ENCODE results near the gene TBC1D22A.

The TBC1D22A gene

DNA sequence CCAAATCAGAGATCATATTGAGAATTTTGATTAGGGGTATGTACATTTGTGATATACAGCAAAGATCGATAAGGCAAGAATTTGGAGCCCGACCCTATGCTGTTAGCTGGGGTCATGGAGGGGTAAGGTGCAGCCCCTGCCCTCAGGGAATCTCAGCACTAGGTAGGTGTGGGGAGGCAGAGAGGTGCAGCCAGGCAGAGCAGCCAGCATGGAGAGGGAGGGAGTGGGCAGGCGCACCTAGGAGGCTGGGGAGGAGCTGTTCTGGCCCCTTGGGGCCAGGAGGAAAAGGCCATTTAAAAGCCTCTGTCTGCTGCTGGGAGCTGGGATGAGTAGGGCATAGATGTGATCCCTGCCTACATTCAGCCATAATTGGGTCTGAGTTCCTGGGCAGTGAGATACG lies 293.0 kb downstream of the TBC1D22A start:
- H3K27me3 ChIP-seq (ENCODE audit: insufficient read depth, low read depth, severe bottlenecking): no peaks in the 10 kb centered on the region
- TF ChIP-seq, protein P1, sequence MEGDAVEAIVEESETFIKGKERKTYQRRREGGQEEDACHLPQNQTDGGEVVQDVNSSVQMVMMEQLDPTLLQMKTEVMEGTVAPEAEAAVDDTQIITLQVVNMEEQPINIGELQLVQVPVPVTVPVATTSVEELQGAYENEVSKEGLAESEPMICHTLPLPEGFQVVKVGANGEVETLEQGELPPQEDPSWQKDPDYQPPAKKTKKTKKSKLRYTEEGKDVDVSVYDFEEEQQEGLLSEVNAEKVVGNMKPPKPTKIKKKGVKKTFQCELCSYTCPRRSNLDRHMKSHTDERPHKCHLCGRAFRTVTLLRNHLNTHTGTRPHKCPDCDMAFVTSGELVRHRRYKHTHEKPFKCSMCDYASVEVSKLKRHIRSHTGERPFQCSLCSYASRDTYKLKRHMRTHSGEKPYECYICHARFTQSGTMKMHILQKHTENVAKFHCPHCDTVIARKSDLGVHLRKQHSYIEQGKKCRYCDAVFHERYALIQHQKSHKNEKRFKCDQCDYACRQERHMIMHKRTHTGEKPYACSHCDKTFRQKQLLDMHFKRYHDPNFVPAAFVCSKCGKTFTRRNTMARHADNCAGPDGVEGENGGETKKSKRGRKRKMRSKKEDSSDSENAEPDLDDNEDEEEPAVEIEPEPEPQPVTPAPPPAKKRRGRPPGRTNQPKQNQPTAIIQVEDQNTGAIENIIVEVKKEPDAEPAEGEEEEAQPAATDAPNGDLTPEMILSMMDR (IDR thresholded peaks at IDR 0.05; ENCODE audit: low read depth, low read length): no peak

DNA sequence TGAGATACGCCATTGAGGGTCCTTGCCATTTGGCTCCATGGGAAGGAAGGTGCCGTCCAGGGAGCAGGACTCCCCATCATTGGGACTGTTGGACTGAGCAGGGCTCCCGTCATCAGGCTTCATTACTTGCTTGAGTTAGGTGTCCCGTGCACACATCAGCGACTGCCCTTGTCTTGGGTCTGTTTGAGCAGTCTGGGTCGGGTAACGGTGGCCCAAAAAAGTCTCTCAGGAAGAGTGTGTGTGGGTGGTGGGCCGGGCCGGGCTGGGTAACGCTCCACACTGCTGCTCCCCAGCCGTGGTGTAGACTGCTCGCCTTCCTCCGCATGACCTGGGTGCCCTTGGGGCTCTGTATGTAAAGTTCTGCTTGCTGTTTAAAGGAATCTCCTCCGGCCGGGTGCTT lies 293.5 kb downstream of the TBC1D22A start:
- H3K4me3 ChIP-seq (ENCODE audit: low read depth, low read length): no peak overlapping the region
- no peaks in the 10 kb centered on the region for H3K27me3 ChIP-seq (ENCODE audit: insufficient read depth, low read depth, severe bottlenecking)
- H3K9me3 ChIP-seq (ENCODE audit: severe bottlenecking): no peaks in the 10 kb centered on the region
- TF ChIP-seq, protein P1 (IDR thresholded peaks at IDR 0.05; ENCODE audit: low read depth, low read length): no peak
- no peak for DNase-seq
- no peaks in the 10 kb centered on the region for H3K36me3 ChIP-seq
- no peak overlapping the region for H3K27ac ChIP-seq

More for the DNA sequence above, 293.0 kb downstream of the TBC1D22A start:
- no peak overlapping the region for H3K4me3 ChIP-seq (ENCODE audit: low read depth, low read length)
- H3K27ac ChIP-seq: no peak overlapping the region
- no peaks in the 10 kb centered on the region for H3K36me3 ChIP-seq
- DNase-seq: no peak
- no peaks in the 10 kb centered on the region for H3K9me3 ChIP-seq (ENCODE audit: severe bottlenecking)

- no peak overlapping the region for H3K27ac ChIP-seq
- no peaks in the 10 kb centered on the region for H3K36me3 ChIP-seq
- H3K27me3 ChIP-seq (ENCODE audit: insufficient read depth, low read depth, severe bottlenecking): no peaks in the 10 kb centered on the region
- no peak for DNase-seq
- TF ChIP-seq, protein P1 (IDR thresholded peaks at IDR 0.05; ENCODE audit: low read depth, low read length): no peak
- no peak overlapping the region for H3K4me3 ChIP-seq (ENCODE audit: low read depth, low read length)
- no peaks in the 10 kb centered on the region for H3K9me3 ChIP-seq (ENCODE audit: severe bottlenecking)
Observed at GRCh38 chr22:47056361-47056760, 293.9 kb downstream of the TBC1D22A start.

DNA sequence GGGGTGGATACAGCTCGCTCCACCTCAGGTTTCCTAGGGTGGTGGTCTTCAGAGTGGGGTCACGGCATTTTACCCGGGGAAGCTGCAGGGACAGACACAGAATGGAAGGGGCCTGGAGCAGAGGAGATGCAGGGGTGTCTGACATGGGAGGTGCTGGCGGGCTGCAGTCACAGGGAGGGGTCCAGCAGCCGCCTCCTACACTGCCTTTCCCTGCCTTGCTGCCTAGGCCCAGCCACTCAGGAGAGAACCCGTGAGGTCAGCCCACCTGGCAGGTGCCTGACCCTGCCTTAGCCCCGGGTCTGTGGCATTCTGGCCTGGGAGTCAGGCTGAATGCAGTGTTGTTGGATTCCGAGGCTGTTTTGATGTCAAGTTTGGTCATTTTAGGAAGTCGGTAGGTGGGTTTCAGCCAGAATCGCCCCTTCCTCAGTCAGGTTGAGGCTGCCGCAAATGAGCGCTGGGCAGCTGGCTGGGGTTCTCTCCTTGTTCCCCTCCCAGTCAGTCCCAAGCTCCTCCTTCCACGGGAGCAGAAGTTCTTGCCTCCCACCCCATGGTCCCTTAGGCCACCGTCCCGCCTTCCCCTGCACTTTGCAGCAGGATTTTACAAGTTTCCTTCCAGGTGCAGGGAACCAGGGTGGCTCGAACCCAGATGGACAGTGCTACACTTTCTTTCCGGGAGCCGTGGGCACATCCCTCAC lies 294.5 kb downstream of the TBC1D22A start:
- no peak for DNase-seq
- Histone ChIP-seq H3K4me3 (ENCODE audit: low read depth, low read length) (no peak overlapping the region), H3K27ac (no peak overlapping the region), H3K9me3 (ENCODE audit: severe bottlenecking) (no peaks in the 10 kb centered on the region), H3K36me3 (no peaks in the 10 kb centered on the region), H3K27me3 (ENCODE audit: insufficient read depth, low read depth, severe bottlenecking) (no peaks in the 10 kb centered on the region)
- TF ChIP-seq, protein P1 (IDR thresholded peaks at IDR 0.05; ENCODE audit: low read depth, low read length): no peak

- no peak overlapping the region for H3K27ac ChIP-seq
- no peaks in the 10 kb centered on the region for H3K36me3 ChIP-seq
- no peaks in the 10 kb centered on the region for H3K27me3 ChIP-seq (ENCODE audit: insufficient read depth, low read depth, severe bottlenecking)
- TF ChIP-seq, protein P1 (IDR thresholded peaks at IDR 0.05; ENCODE audit: low read depth, low read length): no peak
- H3K4me3 ChIP-seq (ENCODE audit: low read depth, low read length): no peak overlapping the region
- DNase-seq: no peak
- H3K9me3 ChIP-seq (ENCODE audit: severe bottlenecking): no peaks in the 10 kb centered on the region
Observed at GRCh38 chr22:47057916-47058585, 295.6 kb downstream of the TBC1D22A start.
